ENCODE data around the gene DMXL2. TPM values are rescaled to one million over a fixed set of nuclear protein-coding genes. Genes with fewer than 3 reads are reported as not detected.

The DMXL2 gene
- total and polyA plus RNA-seq, 5 donors from 2014 or later, result 0.15 to 1.4 TPM; not detected in 3

DNA sequence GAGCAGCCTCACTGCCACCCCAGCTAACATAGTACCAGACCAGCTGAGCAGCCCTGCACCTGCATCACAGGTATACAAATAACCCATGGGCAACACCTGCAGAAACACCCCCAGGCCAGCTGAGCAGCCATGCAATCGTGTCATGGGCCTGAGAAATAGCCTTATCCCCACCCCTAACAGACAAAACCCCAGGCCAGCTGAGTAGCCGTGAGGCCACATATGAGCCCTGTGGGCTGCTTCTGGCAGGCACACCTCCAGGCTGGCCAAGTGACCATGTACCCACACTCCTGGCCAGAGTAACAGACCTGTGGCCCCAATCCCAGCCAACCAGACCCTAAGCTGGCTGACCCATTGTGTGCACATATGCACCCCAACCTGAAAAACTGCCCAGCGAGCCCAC is 138.6 kb downstream of the DMXL2 start:
- Histone ChIP-seq H3K4me3 (ENCODE audit: low read depth, low read length) (no peak overlapping the region), H3K27ac (ENCODE audit: insufficient read depth, low read length, poor library complexity, severe bottlenecking) (no peak overlapping the region), H3K27me3 (ENCODE audit: control insufficient read depth, insufficient read depth, low read length) (no peaks in the 10 kb centered on the region), H3K36me3 (ENCODE audit: control insufficient read depth, insufficient read depth, low read length) (no peaks in the 10 kb centered on the region), H3K4me1 (ENCODE audit: control insufficient read depth, insufficient read depth, low read length, poor library complexity, severe bottlenecking) (no peaks in the 10 kb centered on the region), H3K9me3 (ENCODE audit: control insufficient read depth in 2 of 2, low read length in 2 of 2) (peaks cover 8 to 28% of the 10 kb centered on the region in 2 experiments)
- H3K27ac Mint-ChIP-seq, result no peak overlapping the region
- H3K36me3 Mint-ChIP-seq, result no peaks in the 10 kb centered on the region
- no peak for DNase-seq
- no peak overlapping the region for H3K4me3 Mint-ChIP-seq
- H3K9me3 Mint-ChIP-seq, result peaks cover 3 to 24% (median 8%) of the 10 kb centered on the region in 7 donors
- no peak for ATAC-seq (ENCODE audit: low read depth in 2 of 2)
- H3K4me1 Mint-ChIP-seq, result no peaks in the 10 kb centered on the region
- H3K27me3 Mint-ChIP-seq, result no peaks in the 10 kb centered on the region

DNA sequence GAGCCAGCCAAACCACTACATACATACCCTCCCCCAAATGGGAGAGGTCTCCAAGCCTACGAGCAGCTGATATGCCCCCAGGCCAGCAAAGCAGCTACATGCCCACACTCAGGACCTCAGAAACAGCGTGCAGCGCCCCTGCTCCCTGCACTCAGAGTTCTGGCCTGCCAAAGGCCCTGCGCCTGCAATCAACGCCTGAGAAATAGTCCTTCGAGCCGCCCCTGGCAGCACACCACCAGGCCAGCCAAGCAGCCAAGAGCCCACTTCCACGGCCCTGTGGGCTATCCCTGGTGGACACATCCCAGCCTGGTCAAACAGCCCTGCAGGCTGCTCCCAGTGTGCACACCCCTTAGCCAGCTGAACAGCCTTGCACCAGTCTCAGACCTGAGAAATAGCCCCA is 139.1 kb downstream of the DMXL2 start:
- Histone ChIP-seq H3K9me3 (ENCODE audit: control insufficient read depth in 2 of 2, low read length in 2 of 2) (peaks cover 8 to 28% of the 10 kb centered on the region in 2 experiments), H3K4me3 (ENCODE audit: low read depth, low read length) (no peak overlapping the region), H3K36me3 (ENCODE audit: control insufficient read depth, insufficient read depth, low read length) (no peaks in the 10 kb centered on the region), H3K27ac (ENCODE audit: insufficient read depth, low read length, poor library complexity, severe bottlenecking) (no peak overlapping the region), H3K27me3 (ENCODE audit: control insufficient read depth, insufficient read depth, low read length) (no peaks in the 10 kb centered on the region), H3K4me1 (ENCODE audit: control insufficient read depth, insufficient read depth, low read length, poor library complexity, severe bottlenecking) (no peaks in the 10 kb centered on the region)
- Mint-ChIP-seq H3K27ac (no peak overlapping the region), H3K36me3 (no peaks in the 10 kb centered on the region), H3K4me1 (no peaks in the 10 kb centered on the region), H3K4me3 (no peak overlapping the region), H3K27me3 (no peaks in the 10 kb centered on the region), H3K9me3 (peaks cover 3 to 24% (median 8%) of the 10 kb centered on the region in 7 donors)
- DNase-seq, result no peak
- ATAC-seq (ENCODE audit: low read depth in 2 of 2), result no peak

DNA sequence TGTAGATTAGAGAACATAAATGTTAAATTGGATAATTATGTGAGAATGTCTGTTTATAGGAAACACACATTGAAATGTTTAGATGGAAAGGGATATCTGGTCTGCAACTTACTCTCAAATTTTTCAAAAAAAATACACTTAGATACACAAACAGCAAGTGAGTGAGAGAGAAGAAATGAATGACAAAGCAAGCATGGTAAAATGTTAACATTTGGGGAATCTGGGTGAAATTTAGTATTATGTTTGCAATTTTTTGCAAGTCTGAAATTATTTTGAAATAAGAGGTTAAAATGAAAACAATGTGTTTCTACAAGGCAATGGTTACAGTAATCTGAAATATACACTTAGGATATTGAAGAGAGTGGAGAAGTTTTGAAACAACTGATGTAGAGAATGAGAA is 146.8 kb downstream of the DMXL2 start:
- H3K27me3 Mint-ChIP-seq, result peaks cover 4% of the 10 kb centered on the region
- no peaks in the 10 kb centered on the region for H3K4me1 Mint-ChIP-seq
- no peaks in the 10 kb centered on the region for H3K4me1 ChIP-seq (ENCODE audit: control insufficient read depth, insufficient read depth, low read length, poor library complexity, severe bottlenecking)
- no peaks in the 10 kb centered on the region for H3K9me3 ChIP-seq (ENCODE audit: control insufficient read depth in 2 of 2, low read length in 2 of 2)
- H3K27ac Mint-ChIP-seq, result no peak overlapping the region
- no peaks in the 10 kb centered on the region for H3K36me3 ChIP-seq (ENCODE audit: control insufficient read depth, insufficient read depth, low read length)
- ATAC-seq (ENCODE audit: low read depth in 2 of 2), result no peak
- H3K4me3 Mint-ChIP-seq, result no peak overlapping the region
- no peaks in the 10 kb centered on the region for H3K36me3 Mint-ChIP-seq
- no peak overlapping the region for H3K27ac ChIP-seq (ENCODE audit: insufficient read depth, low read length, poor library complexity, severe bottlenecking)
- H3K27me3 ChIP-seq (ENCODE audit: control insufficient read depth, insufficient read depth, low read length), result no peaks in the 10 kb centered on the region
- H3K4me3 ChIP-seq (ENCODE audit: low read depth, low read length), result no peak overlapping the region
- no peak for DNase-seq
- H3K9me3 Mint-ChIP-seq, result peaks cover 0 to 2% (median 0%) of the 10 kb centered on the region in 7 donors

DNA sequence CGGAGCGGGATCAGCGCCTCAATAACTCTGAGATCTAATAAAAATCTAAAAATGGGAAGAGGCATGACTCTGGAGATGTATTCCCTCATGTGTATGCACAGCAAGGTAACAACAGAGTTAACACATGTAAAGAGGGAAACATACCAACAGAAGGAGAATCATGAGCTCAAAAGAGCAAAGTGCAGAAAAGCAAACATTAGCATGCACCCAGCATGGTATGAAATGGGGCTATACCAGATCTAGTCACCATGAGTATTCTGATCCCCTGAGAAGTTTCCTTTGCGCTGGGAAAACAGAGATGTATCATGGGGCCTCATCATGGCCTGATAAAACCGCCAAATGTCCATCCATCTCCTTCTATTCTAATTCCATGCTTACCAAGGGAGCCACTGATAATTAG is 152.1 kb downstream of the DMXL2 start:
- H3K4me1 ChIP-seq (ENCODE audit: control insufficient read depth, insufficient read depth, low read length, poor library complexity, severe bottlenecking), result no peaks in the 10 kb centered on the region
- Mint-ChIP-seq H3K4me3 (no peak overlapping the region), H3K4me1 (no peaks in the 10 kb centered on the region), H3K27me3 (peaks cover under 1% of the 10 kb centered on the region), H3K9me3 (no peaks in the 10 kb centered on the region), H3K36me3 (no peaks in the 10 kb centered on the region), H3K27ac (no peak overlapping the region)
- H3K4me3 ChIP-seq (ENCODE audit: low read depth, low read length), result no peak overlapping the region
- DNase-seq (no peak), ATAC-seq (ENCODE audit: low read depth in 2 of 2) (no peak)
- H3K9me3 ChIP-seq (ENCODE audit: control insufficient read depth in 2 of 2, low read length in 2 of 2), result no peaks in the 10 kb centered on the region
- H3K36me3 ChIP-seq (ENCODE audit: control insufficient read depth, insufficient read depth, low read length), result no peaks in the 10 kb centered on the region
- H3K27ac ChIP-seq (ENCODE audit: insufficient read depth, low read length, poor library complexity, severe bottlenecking), result no peak overlapping the region
- H3K27me3 ChIP-seq (ENCODE audit: control insufficient read depth, insufficient read depth, low read length), result no peaks in the 10 kb centered on the region

DNA sequence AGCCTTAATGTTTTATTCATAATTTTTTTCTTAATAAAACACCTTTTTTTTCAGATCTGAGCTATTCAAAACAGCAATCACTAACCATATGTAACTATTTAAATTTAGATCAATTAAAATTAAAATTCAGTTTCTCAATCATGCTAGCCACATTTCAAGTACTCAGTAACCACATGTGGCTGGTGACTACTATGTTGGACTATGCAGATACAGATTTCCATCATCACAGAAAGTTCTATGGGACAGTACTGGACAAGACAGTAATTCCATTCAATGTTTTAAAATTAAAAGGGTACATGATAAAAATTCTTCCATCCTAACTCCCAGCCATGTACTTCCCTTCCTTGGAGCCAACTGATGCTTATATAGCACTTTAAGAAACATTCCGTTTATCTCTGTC is 161.8 kb downstream of the DMXL2 start:
- Mint-ChIP-seq H3K27ac (no peak overlapping the region), H3K9me3 (no peaks in the 10 kb centered on the region), H3K27me3 (peaks cover 6% of the 10 kb centered on the region), H3K4me3 (no peak overlapping the region), H3K4me1 (no peaks in the 10 kb centered on the region), H3K36me3 (no peaks in the 10 kb centered on the region)
- ATAC-seq (ENCODE audit: low read depth in 2 of 2), result no peak
- Histone ChIP-seq H3K4me3 (ENCODE audit: low read depth, low read length) (no peak overlapping the region), H3K9me3 (ENCODE audit: control insufficient read depth in 2 of 2, low read length in 2 of 2) (no peaks in the 10 kb centered on the region), H3K4me1 (ENCODE audit: control insufficient read depth, insufficient read depth, low read length, poor library complexity, severe bottlenecking) (no peaks in the 10 kb centered on the region), H3K27ac (ENCODE audit: insufficient read depth, low read length, poor library complexity, severe bottlenecking) (no peak overlapping the region), H3K27me3 (ENCODE audit: control insufficient read depth, insufficient read depth, low read length) (no peaks in the 10 kb centered on the region), H3K36me3 (ENCODE audit: control insufficient read depth, insufficient read depth, low read length) (no peaks in the 10 kb centered on the region)
- no peak for DNase-seq

DNA sequence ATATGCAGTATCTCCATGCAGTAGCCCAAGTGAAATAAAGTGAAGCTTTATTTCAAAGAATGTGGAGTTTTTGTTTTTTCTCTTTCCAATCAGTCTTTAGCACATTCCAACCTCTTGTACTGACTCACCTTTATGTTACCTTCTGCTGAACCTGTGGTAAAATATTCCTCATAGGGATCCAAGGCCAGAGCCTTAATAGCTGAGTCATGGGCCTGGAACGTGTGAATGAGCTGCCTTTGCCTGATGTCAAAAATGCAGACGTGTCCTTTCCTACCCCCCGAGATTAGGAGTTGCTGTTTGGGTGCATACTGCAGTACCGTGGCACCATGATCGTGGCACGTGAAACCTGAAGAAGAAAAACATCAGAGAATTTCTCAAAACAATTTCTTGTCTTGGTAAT is 172.6 kb downstream of the DMXL2 start:
- ATAC-seq (ENCODE audit: low read depth in 2 of 2) (no peak), DNase-seq (no peak)
- H3K4me1 Mint-ChIP-seq, result no peaks in the 10 kb centered on the region
- H3K4me1 ChIP-seq (ENCODE audit: control insufficient read depth, insufficient read depth, low read length, poor library complexity, severe bottlenecking), result no peaks in the 10 kb centered on the region
- H3K36me3 Mint-ChIP-seq, result no peaks in the 10 kb centered on the region
- no peaks in the 10 kb centered on the region for H3K36me3 ChIP-seq (ENCODE audit: control insufficient read depth, insufficient read depth, low read length)
- no peak overlapping the region for H3K27ac ChIP-seq (ENCODE audit: insufficient read depth, low read length, poor library complexity, severe bottlenecking)
- no peaks in the 10 kb centered on the region for H3K27me3 Mint-ChIP-seq
- no peaks in the 10 kb centered on the region for H3K9me3 ChIP-seq (ENCODE audit: control insufficient read depth in 2 of 2, low read length in 2 of 2)
- no peak overlapping the region for H3K27ac Mint-ChIP-seq
- no peak overlapping the region for H3K4me3 Mint-ChIP-seq
- H3K4me3 ChIP-seq (ENCODE audit: low read depth, low read length), result no peak overlapping the region
- H3K9me3 Mint-ChIP-seq, result peaks cover 0 to 2% (median 0%) of the 10 kb centered on the region in 7 donors
- no peaks in the 10 kb centered on the region for H3K27me3 ChIP-seq (ENCODE audit: control insufficient read depth, insufficient read depth, low read length)

DNA sequence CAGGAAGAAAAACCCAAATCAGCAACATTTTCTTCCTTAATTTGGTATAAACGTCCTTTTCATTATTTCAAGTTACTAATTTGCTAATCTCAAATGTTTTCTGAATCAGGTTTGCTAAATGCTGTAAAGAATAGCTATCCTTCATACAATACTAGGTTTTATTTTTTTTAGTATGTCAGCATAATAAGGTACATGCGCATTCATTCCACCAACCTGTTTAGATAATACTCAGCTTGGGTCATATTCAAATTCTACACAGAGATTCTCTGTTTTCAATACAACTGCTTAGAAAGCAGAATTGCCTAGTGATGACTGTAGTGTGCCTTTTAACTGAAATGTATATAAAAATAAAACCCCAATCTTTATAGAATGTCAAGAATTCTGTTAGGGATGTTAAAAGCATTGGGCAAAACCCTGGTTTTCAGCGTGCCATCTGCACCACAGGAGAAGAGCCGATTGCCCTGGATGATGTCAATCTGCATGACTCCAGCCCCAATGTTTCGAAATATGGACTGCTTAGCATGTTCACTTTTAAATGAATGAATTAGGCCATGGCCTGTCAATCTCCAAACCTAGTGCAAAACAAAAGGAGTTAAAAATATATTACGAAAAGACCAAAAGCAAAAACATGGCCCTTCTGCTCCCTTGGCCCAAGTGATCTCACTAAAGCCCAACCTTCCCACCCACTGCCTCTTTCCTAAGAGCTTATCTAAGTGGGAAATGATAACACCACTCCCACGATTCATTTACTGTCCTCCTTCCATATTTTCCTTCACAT is 173.8 kb downstream of the DMXL2 start:
- Mint-ChIP-seq H3K4me3 (no peak overlapping the region), H3K9me3 (peaks cover 0 to 2% (median 0%) of the 10 kb centered on the region in 7 donors), H3K4me1 (no peaks in the 10 kb centered on the region), H3K36me3 (no peaks in the 10 kb centered on the region), H3K27ac (no peak overlapping the region), H3K27me3 (no peaks in the 10 kb centered on the region)
- DNase-seq (no peak), ATAC-seq (ENCODE audit: low read depth in 2 of 2) (no peak)
- no peak overlapping the region for H3K27ac ChIP-seq (ENCODE audit: insufficient read depth, low read length, poor library complexity, severe bottlenecking)
- no peak overlapping the region for H3K4me3 ChIP-seq (ENCODE audit: low read depth, low read length)
- no peaks in the 10 kb centered on the region for H3K36me3 ChIP-seq (ENCODE audit: control insufficient read depth, insufficient read depth, low read length)
- no peaks in the 10 kb centered on the region for H3K9me3 ChIP-seq (ENCODE audit: control insufficient read depth in 2 of 2, low read length in 2 of 2)
- H3K27me3 ChIP-seq (ENCODE audit: control insufficient read depth, insufficient read depth, low read length), result no peaks in the 10 kb centered on the region
- H3K4me1 ChIP-seq (ENCODE audit: control insufficient read depth, insufficient read depth, low read length, poor library complexity, severe bottlenecking), result no peaks in the 10 kb centered on the region
